H1 (cell line): ENCODE data around the gene GUCY2F. TPM values are rescaled to one million over a fixed set of nuclear protein-coding genes. Genes with fewer than 3 reads are reported as not detected.

ENCODE experiments used
- CTCF ChIA-PET: fragments of 300-600 bp; sonication (Branson Sonifier 250); formaldehyde crosslinking; loops from one replicate; lab custom pipeline; 2021; ENCODE audit not compliant: partially characterized antibody; lab: Charles Lee
- POLR2A ChIA-PET: fragments of 300-600 bp; sonication (Branson Sonifier 250); formaldehyde crosslinking; loops from one replicate; lab custom pipeline; 2021; ENCODE audit warnings: inconsistent platforms; ENCODE audit not compliant: partially characterized antibody; lab: Charles Lee
- DNase-seq, 2 experiments: peaks; one replicate each; pipeline versions ENCODE4 v3.0.0 to v3.0.0-alpha.2; 2010 to 2022; ENCODE audit warnings: low spot score in 2 of 2, low read depth in 1 of 2, mixed read lengths in 1 of 2
- FAIRE-seq: peaks from 2 replicates; lab custom pipeline; 2011; peaks lifted over from hg19 to GRCh38; lab: Jason Lieb, UNC
- H2AFZ ChIP-seq: 2 replicates; pipeline ENCODE4 v1.8.1; 2012; ENCODE audit warnings: low read length, inconsistent platforms
- H2AK5ac ChIP-seq: 2 replicates; pipeline ENCODE4 v1.6.1; 2013; ENCODE audit warnings: low read depth, low read length
- H2BK120ac ChIP-seq: replicated peaks from 2 replicates; pipeline ENCODE3; 2013; ENCODE audit warnings: low read depth, low read length, inconsistent platforms
- H2BK12ac ChIP-seq: 2 replicates; pipeline ENCODE4 v1.6.1; 2013; ENCODE audit warnings: low read depth, low read length
- H2BK15ac ChIP-seq: 2 replicates; pipeline ENCODE4 v1.6.1; 2013; ENCODE audit warnings: low read length
- H2BK20ac ChIP-seq: 2 replicates; pipeline ENCODE4 v1.6.1; 2013; ENCODE audit warnings: low read length
- H2BK5ac ChIP-seq: 2 replicates; pipeline ENCODE4 v1.6.1; 2013; ENCODE audit warnings: low read depth, low read length
- H3K14ac ChIP-seq: 2 replicates; pipeline ENCODE4 v1.6.1; 2013; ENCODE audit warnings: inconsistent platforms; ENCODE audit not compliant: insufficient read length
- H3K18ac ChIP-seq: 2 replicates; pipeline ENCODE4 v1.6.1; 2013; ENCODE audit warnings: low read length; ENCODE audit errors: extremely low read depth
- H3K23ac ChIP-seq: 2 replicates; pipeline ENCODE4 v1.6.1; 2013; ENCODE audit warnings: inconsistent platforms; ENCODE audit not compliant: insufficient read length
- H3K23me2 ChIP-seq: 2 replicates; pipeline ENCODE4 v1.6.1; 2013; ENCODE audit warnings: low read depth, low read length
- H3K27ac ChIP-seq: 2 replicates; pipeline ENCODE4 v1.6.1; 2011; ENCODE audit warnings: low read depth, low read length, inconsistent platforms
- H3K27me3 ChIP-seq, 4 experiments: replicated peaks in 1 of 4; 1 replicate in 1 of 4; 2 replicates in 3 of 4; pipeline versions ENCODE4 v1.6.1 to v1.8.1; 2011 to 2013; ENCODE audit warnings: low read length in 3 of 4, mild to moderate bottlenecking in 3 of 4, inconsistent platforms in 2 of 4, mixed read lengths in 2 of 4, moderate library complexity in 1 of 4; ENCODE audit not compliant: control insufficient read depth in 3 of 4, insufficient read depth in 3 of 4; ENCODE audit errors: extremely low read depth in 1 of 4
- H3K36me3 ChIP-seq, 4 experiments: 2 replicates each; pipeline versions ENCODE4 v1.6.1 to v1.8.1; 2011 to 2013; ENCODE audit warnings: mild to moderate bottlenecking in 4 of 4, low read length in 3 of 4, moderate library complexity in 2 of 4, control low read depth in 1 of 4, inconsistent platforms in 1 of 4; ENCODE audit not compliant: insufficient read depth in 4 of 4, control insufficient read depth in 2 of 4
- H3K4ac ChIP-seq: replicated peaks from 2 replicates; pipeline ENCODE3; 2013; ENCODE audit warnings: low read length, low read depth, mixed read lengths, inconsistent platforms; ENCODE audit not compliant: insufficient read length
- H3K4me1 ChIP-seq, 4 experiments: replicated peaks in 1 of 4; 1 replicate in 1 of 4; 2 replicates in 3 of 4; pipeline versions ENCODE4 v1.6.1 to v1.8.1; 2011 to 2013; ENCODE audit warnings: low read length in 3 of 4, inconsistent platforms in 2 of 4, mixed read lengths in 1 of 4; ENCODE audit not compliant: insufficient read depth in 4 of 4, control insufficient read depth in 3 of 4
- H3K4me2 ChIP-seq, 2 experiments: 2 replicates each; pipeline versions ENCODE4 v1.6.1 to v1.8.1; 2011 to 2013; ENCODE audit warnings: low read depth in 2 of 2, low read length in 2 of 2, control low read depth in 1 of 2, inconsistent platforms in 1 of 2, mild to moderate bottlenecking in 1 of 2; ENCODE audit not compliant: insufficient read depth in 1 of 2
- H3K4me3 ChIP-seq, 4 experiments: fragments of 200-600, 300-600 bp in 1 of 4; sonication (generic), shearing (Covaris generic), sonication (Bioruptor Twin) in 1 of 4; 2 replicates each; pipeline versions ENCODE4 v1.5.1 to v1.8.1; 2011 to 2016; ENCODE audit warnings: low read length in 4 of 4, low read depth in 3 of 4, control low read depth in 2 of 4, inconsistent platforms in 2 of 4, mild to moderate bottlenecking in 2 of 4, mixed read lengths in 1 of 4, moderate library complexity in 1 of 4; ENCODE audit not compliant: insufficient read depth in 2 of 4; ENCODE audit errors: extremely low read depth in 1 of 4
- H3K56ac ChIP-seq: replicated peaks from 2 replicates; pipeline ENCODE3; 2013; ENCODE audit warnings: low read depth, mild to moderate bottlenecking, mixed read lengths, low read length, inconsistent platforms; ENCODE audit not compliant: insufficient read length
- H3K79me1 ChIP-seq: 2 replicates; pipeline ENCODE4 v1.6.1; 2013; ENCODE audit warnings: low read depth, low read length, control low read depth
- H3K79me2 ChIP-seq, 2 experiments: 2 replicates each; pipeline versions ENCODE4 v1.6.1 to v1.8.1; 2012 to 2013; ENCODE audit warnings: low read length in 2 of 2, mild to moderate bottlenecking in 2 of 2, inconsistent platforms in 1 of 2; ENCODE audit not compliant: insufficient read depth in 2 of 2, control insufficient read depth in 1 of 2
- H3K9ac ChIP-seq, 4 experiments: replicated peaks in 1 of 4; 1 replicate in 1 of 4; 2 replicates in 3 of 4; pipeline versions ENCODE4 v1.6.1 to v1.8.1; 2011 to 2013; ENCODE audit warnings: low read depth in 3 of 4, low read length in 3 of 4, control low read depth in 2 of 4, mild to moderate bottlenecking in 2 of 4, moderate library complexity in 2 of 4, inconsistent platforms in 1 of 4; ENCODE audit errors: extremely low read depth in 1 of 4
- H3K9me3 ChIP-seq, 2 experiments: 2 replicates each; pipeline versions ENCODE4 v1.6.1 to v1.8.1; 2012 to 2013; ENCODE audit warnings: mild to moderate bottlenecking in 2 of 2, moderate library complexity in 2 of 2, control low read depth in 1 of 2, inconsistent platforms in 1 of 2, low read depth in 1 of 2, low read length in 1 of 2, mixed read lengths in 1 of 2; ENCODE audit not compliant: insufficient read depth in 2 of 2
- H4K20me1 ChIP-seq, 2 experiments: replicated peaks in 1 of 2; 2 replicates each; pipeline versions ENCODE3 to v1.8.1; 2011 to 2013; ENCODE audit warnings: inconsistent platforms in 2 of 2, low read length in 2 of 2, mild to moderate bottlenecking in 1 of 2; ENCODE audit not compliant: insufficient read depth in 2 of 2, control insufficient read depth in 1 of 2
- H4K5ac ChIP-seq: 2 replicates; pipeline ENCODE4 v1.6.1; 2013; ENCODE audit warnings: low read length, low read depth, mixed read lengths, inconsistent platforms; ENCODE audit not compliant: insufficient read length
- H4K8ac ChIP-seq: 2 replicates; pipeline ENCODE4 v1.8.0; 2013; ENCODE audit warnings: mild to moderate bottlenecking, moderate library complexity, low read length, inconsistent platforms; ENCODE audit not compliant: insufficient read depth; ENCODE audit errors: extremely low read depth
- H4K91ac ChIP-seq: replicated peaks from 2 replicates; pipeline ENCODE3; 2013; ENCODE audit warnings: low read length, mixed read lengths, inconsistent platforms; ENCODE audit not compliant: insufficient read length
- POLR2A ChIP-seq, 2 experiments: IDR thresholded peaks; 1 replicate in 1 of 2; 2 replicates in 1 of 2; pipeline ENCODE4 v1.6.1; 2011; ENCODE audit warnings: low read depth in 2 of 2, low read length in 2 of 2, mild to moderate bottlenecking in 2 of 2; ENCODE audit errors: control extremely low read depth in 1 of 2
- SP4 ChIP-seq: IDR thresholded peaks from 2 replicates; pipeline ENCODE4 v1.6.1; 2012; ENCODE audit warnings: low read length, inconsistent platforms
- WGBS, 2 experiments: shearing (Covaris generic) in 1 of 2; methylation state at CpG; one replicate each; pipeline versions ENCODE4 v1.1.6 to v1.1.7; 2013 to 2015; ENCODE audit warnings: low lambda C conversion rate in 2 of 2, mixed read lengths in 2 of 2, inconsistent platforms in 1 of 2, low coverage in 1 of 2, missing lambda C conversion rate in 1 of 2; ENCODE audit not compliant: insufficient replicate concordance in 2 of 2, insufficient coverage in 1 of 2, insufficient read length in 1 of 2; ENCODE audit errors: extremely low coverage in 1 of 2, missing lambda C conversion rate in 1 of 2; 5-methylcytosine and 5-hydroxymethylcytosine counted together
- polyA plus RNA-seq, 7 experiments: library from polyadenylated mRNA; depleted of rRNA in 3 of 7; stranded (reverse) in 5 of 7; unstranded in 2 of 7; fragments of >200 nt in 5 of 7; fragments of 200-250 nt in 2 of 7; gene quantifications; 1 replicate in 5 of 7; 2 replicates in 1 of 7; 4 replicates in 1 of 7; pipeline versions ENCODE4 v1.2.1 to v1.2.3, GENCODE V29; 2011 to 2013; ENCODE audit warnings: missing spikeins in 2 of 7, mixed read lengths in 2 of 7
- total RNA-seq: library from RNA; stranded (reverse); fragmentation: NEBNext Ultra II Directional; extraction: Animal tissue kit (Norgen Biotek cat#: 25700); gene quantifications from 2 replicates; pipeline ENCODE4 v1.2.1, GENCODE V29; 2021

GUCY2F gene
- total and polyA plus RNA-seq, 2 of the 8 experiments (the other 6 are each of a cell fraction or from before 2014, with no cell fraction given): 0.02 TPM; not detected in 1

DNA sequence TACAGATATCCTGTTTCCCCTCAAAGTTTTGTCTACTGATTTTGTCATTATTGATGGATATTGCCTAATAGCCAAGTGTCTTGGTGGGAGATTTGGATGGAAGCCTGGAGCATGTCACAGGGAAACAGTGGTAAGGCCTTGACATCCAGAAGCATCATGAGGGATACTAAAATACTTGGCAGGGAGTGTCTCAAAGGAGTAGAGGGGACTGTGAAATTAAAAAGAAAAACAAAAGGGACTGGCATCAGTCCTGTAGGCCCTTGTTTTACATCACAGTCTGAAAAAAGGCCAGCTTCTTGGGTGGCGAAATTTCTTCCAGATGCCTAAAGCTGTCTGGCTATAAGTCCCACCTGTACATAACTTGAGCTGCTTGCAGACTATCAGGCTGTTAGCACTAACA lies 83.8 kb downstream of the GUCY2F start:
- Histone ChIP-seq H3K27me3 (no peaks in the 10 kb centered on the region), H3K79me2 (no peaks in the 10 kb centered on the region), H3K23me2 (no peaks in the 10 kb centered on the region), H3K9me3 (no peaks in the 10 kb centered on the region), H3K18ac (no peak overlapping the region), H2BK5ac (no peak overlapping the region), H3K4me2 (no peak overlapping the region), H4K5ac (no peak overlapping the region), H3K4ac (no peak overlapping the region), H4K8ac (no peak overlapping the region), H4K20me1 (no peaks in the 10 kb centered on the region), H3K9ac (no peak overlapping the region), H2BK15ac (no peak overlapping the region), H2BK120ac (no peak overlapping the region), H2AFZ (no peak overlapping the region)
- POLR2A ChIA-PET: no interaction called here
- WGBS, 2 experiments: 100% methylated on average over 1 of the region's 1 CpG; no CpG with 5 or more reads in 1 of the 2 experiments
- TF ChIP-seq POLR2A (IDR thresholded peaks at IDR 0.05; ENCODE audit: control extremely low read depth in 1 of 2, low read depth in 2 of 2, low read length in 2 of 2) (no peak), SP4 (no peak)
- TF ChIP-seq, all 59 proteins: peak for 0
- FAIRE-seq (no peak), DNase-seq (no peak)
- CTCF ChIA-PET: interaction anchor here (1.1 to 2.2 kb wide), 3 partner anchors 10 to 76 kb away, joined by 3 to 7 read pairs (median 5); no protein-coding TSS in a partner anchor
- Histone ChIP-seq H3K56ac (no peak overlapping the region), H3K23ac (no peak overlapping the region), H4K91ac (no peak overlapping the region), H2AK5ac (no peak overlapping the region), H2BK20ac (no peak overlapping the region), H3K4me1 (peaks cover 0 to 4% (median under 1%) of the 10 kb centered on the region in 4 experiments; a peak in 2 of 7 replicates), H3K14ac (no peak overlapping the region), H2BK12ac (no peak overlapping the region), H3K36me3 (no peaks in the 10 kb centered on the region), H3K79me1 (no peaks in the 10 kb centered on the region), H3K27ac (no peak overlapping the region), H3K4me3 (no peak overlapping the region)
